Measurements from ENCODE around the gene ANKFY1. TPM values are rescaled to one million over a fixed set of nuclear protein-coding genes. Genes with fewer than 3 reads are reported as not detected.

ANKFY1 gene
- total RNA-seq, 3 donors from 2014 or later = 36.3 to 44.2 (median 42.1) TPM

DNA sequence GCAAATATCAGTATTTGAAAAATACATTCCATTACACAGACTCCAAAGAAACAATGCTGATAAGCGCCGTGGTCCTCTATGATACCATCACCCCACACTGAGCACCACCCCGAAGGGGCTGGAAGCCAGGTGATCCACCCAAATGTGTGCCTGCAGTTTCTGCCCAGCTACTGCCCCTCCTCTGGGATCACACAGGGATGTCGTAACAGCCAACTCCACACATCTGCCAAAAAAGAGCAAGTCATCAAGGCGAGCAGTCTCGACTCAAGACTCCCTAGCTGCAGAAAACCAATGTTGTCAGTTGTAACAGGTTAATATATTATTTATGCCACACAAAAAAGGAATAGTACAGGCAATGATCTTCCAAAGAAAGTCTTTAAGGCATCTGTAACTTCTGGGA lies 99.8 kb downstream of the ANKFY1 start:
- no peak for DNase-seq (ENCODE audit: low spot score in 2 of 2)
- H3K27ac ChIP-seq = no peak overlapping the region
- no peaks in the 10 kb centered on the region for H3K27me3 ChIP-seq
- no peaks in the 10 kb centered on the region for H3K36me3 ChIP-seq
- intact Hi-C loops (cut with DNase I; ENCODE audit: low total_unique reads) = no loop called here
- peaks cover 0 to 13% of the 10 kb centered on the region in 2 donors for H3K4me1 ChIP-seq
- no peaks in the 10 kb centered on the region for H3K9me3 ChIP-seq
- TF ChIP-seq, protein P1, sequence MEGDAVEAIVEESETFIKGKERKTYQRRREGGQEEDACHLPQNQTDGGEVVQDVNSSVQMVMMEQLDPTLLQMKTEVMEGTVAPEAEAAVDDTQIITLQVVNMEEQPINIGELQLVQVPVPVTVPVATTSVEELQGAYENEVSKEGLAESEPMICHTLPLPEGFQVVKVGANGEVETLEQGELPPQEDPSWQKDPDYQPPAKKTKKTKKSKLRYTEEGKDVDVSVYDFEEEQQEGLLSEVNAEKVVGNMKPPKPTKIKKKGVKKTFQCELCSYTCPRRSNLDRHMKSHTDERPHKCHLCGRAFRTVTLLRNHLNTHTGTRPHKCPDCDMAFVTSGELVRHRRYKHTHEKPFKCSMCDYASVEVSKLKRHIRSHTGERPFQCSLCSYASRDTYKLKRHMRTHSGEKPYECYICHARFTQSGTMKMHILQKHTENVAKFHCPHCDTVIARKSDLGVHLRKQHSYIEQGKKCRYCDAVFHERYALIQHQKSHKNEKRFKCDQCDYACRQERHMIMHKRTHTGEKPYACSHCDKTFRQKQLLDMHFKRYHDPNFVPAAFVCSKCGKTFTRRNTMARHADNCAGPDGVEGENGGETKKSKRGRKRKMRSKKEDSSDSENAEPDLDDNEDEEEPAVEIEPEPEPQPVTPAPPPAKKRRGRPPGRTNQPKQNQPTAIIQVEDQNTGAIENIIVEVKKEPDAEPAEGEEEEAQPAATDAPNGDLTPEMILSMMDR (IDR thresholded peaks at IDR 0.05) = no peak
- TF ChIP-seq POLR2A (IDR thresholded peaks at IDR 0.05) (no peak), POLR2AphosphoS5 (IDR thresholded peaks at IDR 0.05) (no peak)
- H3K4me3 ChIP-seq = no peak overlapping the region

DNA sequence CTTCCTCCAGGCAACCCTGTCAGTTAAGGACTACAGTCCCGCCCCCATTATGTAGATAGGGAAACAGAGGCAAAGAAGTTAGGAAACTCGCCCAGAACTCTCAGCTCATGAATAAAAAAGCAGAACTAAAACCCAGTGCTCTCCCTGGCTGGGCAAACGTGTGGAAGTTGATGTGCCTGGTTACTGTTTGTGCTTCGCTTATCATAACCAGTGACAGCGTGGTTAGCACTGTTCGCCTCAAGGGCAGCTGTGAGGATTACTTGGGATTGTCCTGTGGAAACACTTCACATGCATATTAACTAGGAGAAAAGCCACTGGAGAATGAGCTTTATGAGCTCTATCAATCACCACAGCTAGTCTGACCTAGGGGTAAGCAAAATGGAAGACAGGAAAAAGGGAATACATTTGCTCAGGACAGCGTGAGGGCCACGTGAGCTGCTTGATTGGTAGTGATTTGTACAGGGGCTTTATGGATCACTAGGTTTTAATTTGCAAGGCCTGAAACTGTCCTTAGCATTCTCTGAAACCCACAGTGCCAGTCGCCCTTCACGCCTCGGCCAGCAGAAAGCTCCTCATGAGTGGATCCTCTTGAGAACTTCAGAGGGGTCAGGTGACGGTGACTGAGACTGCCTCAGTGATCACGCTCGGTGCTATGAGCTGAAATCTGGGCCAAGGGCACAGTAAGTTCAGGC lies 100.9 kb downstream of the ANKFY1 start:
- Histone ChIP-seq H3K4me3 (no peak overlapping the region), H3K27me3 (no peaks in the 10 kb centered on the region), H3K27ac (peak overlapping the region; percentile 49 to 67), H3K36me3 (no peaks in the 10 kb centered on the region), H3K9me3 (no peaks in the 10 kb centered on the region), H3K4me1 (peaks cover 0 to 13% of the 10 kb centered on the region in 2 donors)
- DNase-seq (ENCODE audit: low spot score in 2 of 2) = no peak
- intact Hi-C loops (cut with DNase I; ENCODE audit: low total_unique reads) = no loop called here
- TF ChIP-seq POLR2AphosphoS5 (IDR thresholded peaks at IDR 0.05) (no peak), POLR2A (IDR thresholded peaks at IDR 0.05) (no peak)
- TF ChIP-seq, protein P1 (IDR thresholded peaks at IDR 0.05) = no peak

DNA sequence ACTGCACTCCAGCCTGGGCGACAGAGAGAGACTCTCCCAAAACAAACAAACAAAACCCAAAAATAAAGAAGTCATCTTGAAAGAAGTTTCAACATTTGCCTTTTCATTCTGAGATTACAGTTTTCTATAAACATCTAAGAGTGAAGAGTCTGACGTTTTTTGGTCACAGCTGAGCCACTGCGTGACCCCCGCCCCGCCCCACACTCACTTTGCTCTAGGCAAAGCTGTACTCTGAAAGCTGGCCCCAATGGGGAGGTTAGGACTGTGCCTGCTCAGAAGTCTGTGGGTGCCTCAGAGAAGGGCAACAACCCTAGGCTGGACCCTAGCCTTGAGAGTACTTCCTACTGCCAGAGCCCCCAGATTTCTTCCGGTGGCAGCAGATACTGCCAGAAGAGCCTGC lies 101.5 kb downstream of the ANKFY1 start:
- DNase-seq (ENCODE audit: low spot score in 2 of 2) = no peak
- Histone ChIP-seq H3K36me3 (no peaks in the 10 kb centered on the region), H3K27me3 (no peaks in the 10 kb centered on the region), H3K4me1 (peaks cover 0 to 13% of the 10 kb centered on the region in 2 donors), H3K9me3 (no peaks in the 10 kb centered on the region), H3K27ac (peak overlapping the region; percentile 67 to 83), H3K4me3 (no peak overlapping the region)
- TF ChIP-seq POLR2A (IDR thresholded peaks at IDR 0.05) = no peak
- TF ChIP-seq, protein P1 (IDR thresholded peaks at IDR 0.05) = no peak
- TF ChIP-seq POLR2AphosphoS5 (IDR thresholded peaks at IDR 0.05) = no peak
- intact Hi-C loops (cut with DNase I; ENCODE audit: low total_unique reads) = no loop called here

DNA sequence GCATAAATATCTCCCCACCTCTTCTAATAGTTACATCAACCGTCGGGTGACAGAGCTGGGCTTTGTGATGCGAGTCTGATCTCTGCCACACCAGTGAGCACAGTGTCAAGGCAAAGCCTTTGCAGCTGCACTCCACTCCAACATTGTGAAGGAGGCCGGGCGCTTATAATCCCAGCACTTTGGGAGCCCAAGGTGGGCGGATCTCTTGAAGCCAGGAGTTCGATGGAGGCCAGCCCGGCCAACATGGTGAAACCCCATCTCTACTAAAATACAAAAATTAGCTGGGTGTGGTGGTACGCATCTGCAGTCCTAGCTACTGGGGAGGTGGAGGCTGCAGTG lies 101.8 kb downstream of the ANKFY1 start:
- TF ChIP-seq POLR2AphosphoS5 (IDR thresholded peaks at IDR 0.05) (no peak), POLR2A (IDR thresholded peaks at IDR 0.05) (no peak)
- TF ChIP-seq, protein P1 (IDR thresholded peaks at IDR 0.05) = no peak
- Histone ChIP-seq H3K27ac (peak overlapping the region; percentile 67 to 83), H3K36me3 (no peaks in the 10 kb centered on the region), H3K27me3 (no peaks in the 10 kb centered on the region), H3K4me1 (peaks cover 0 to 13% of the 10 kb centered on the region in 2 donors), H3K4me3 (no peak overlapping the region), H3K9me3 (no peaks in the 10 kb centered on the region)
- no peak for DNase-seq (ENCODE audit: low spot score in 2 of 2)
- intact Hi-C loops (cut with DNase I; ENCODE audit: low total_unique reads) = no loop called here

DNA sequence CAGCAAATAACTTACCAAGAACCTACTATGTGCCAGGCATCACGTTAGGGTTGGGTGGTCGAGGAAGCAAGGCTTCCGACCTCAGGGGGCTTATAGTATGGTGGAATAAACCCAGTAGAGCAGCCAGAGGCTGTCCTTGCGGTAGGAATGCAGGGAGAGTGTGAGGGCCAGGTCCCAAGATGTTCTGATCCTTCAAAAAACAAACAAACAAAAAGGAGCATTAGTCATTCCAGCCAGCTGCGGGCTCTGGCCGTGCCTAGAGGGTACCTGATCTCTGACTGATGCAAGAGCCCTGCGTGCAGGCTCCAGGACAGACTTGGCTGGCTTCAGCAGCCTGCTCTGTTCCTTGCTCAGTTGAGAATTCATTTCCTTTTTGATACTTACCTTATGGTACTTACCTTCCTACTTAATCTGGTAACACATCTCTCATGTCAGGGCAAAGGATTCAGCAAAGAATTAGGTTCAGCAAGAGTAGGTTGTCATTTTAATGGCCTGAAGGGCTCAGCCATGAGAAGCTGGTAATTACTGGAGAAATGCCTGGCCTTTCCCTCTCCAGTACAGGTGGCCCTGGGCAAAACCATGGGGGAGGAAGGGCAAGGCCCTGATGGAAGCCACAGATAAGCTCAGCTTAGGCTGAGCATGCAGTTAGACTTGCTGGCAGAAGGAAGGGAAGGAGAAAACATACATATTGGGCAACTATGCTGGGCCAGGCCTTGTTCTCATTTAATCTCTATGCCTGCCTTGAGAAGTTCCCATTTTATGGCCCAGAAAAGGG lies 102.4 kb downstream of the ANKFY1 start:
- peak in 2 of 3 donors; percentile 8 to 63 for TF ChIP-seq POLR2AphosphoS5 (IDR thresholded peaks at IDR 0.05)
- TF ChIP-seq, protein P1 (IDR thresholded peaks at IDR 0.05) = peak in 2 of 3 donors; percentile 53 to 54
- no peak for TF ChIP-seq POLR2A (IDR thresholded peaks at IDR 0.05)
- Histone ChIP-seq H3K4me3 (no peak overlapping the region), H3K9me3 (no peaks in the 10 kb centered on the region), H3K27me3 (no peaks in the 10 kb centered on the region), H3K36me3 (no peaks in the 10 kb centered on the region), H3K27ac (peak overlapping the region; percentile 67 to 83), H3K4me1 (peaks cover 0 to 13% of the 10 kb centered on the region in 2 donors)
- intact Hi-C loops (cut with DNase I; ENCODE audit: low total_unique reads) = no loop called here
- DNase-seq (ENCODE audit: low spot score in 2 of 2) = peak; percentile 81 to 82
